Natural killer cell (primary cell): ENCODE data around the gene MAN2A1. TPM values are rescaled to one million over a fixed set of nuclear protein-coding genes. Genes with fewer than 3 reads are reported as not detected.

Experiments used
- ATAC-seq, 3 donors: fragments of 150-1000 bp in 2 of 3; fragments of 200-7000 bp in 1 of 3; cut with Tn5 transposase; 1 replicate in 1 of 3; 2 replicates in 2 of 3; pipeline ENCODE4 v1.10.0; 2021; ENCODE audit warnings: mild to moderate bottlenecking in 2 of 3, moderate library complexity in 2 of 3
- DNase-seq, 2 donors: peaks; one replicate each; pipeline versions ENCODE4 v3.0.0 to v3.0.0-alpha.2; 2013 to 2021; ENCODE audit warnings: mixed read lengths in 1 of 2
- H3K27ac ChIP-seq: one replicate; pipeline ENCODE4 v1.5.1; 2013; ENCODE audit warnings: mild to moderate bottlenecking, low read length
- H3K27me3 ChIP-seq: one replicate; pipeline ENCODE4 v1.6.1; 2013; ENCODE audit warnings: low read length; ENCODE audit not compliant: control insufficient read depth, insufficient read depth
- H3K36me3 ChIP-seq: one replicate; pipeline ENCODE4 v1.6.1; 2013; ENCODE audit warnings: low read length; ENCODE audit not compliant: control insufficient read depth, insufficient read depth
- H3K4me1 ChIP-seq: one replicate; pipeline ENCODE4 v1.6.1; 2013; ENCODE audit warnings: low read length; ENCODE audit not compliant: control insufficient read depth, insufficient read depth
- H3K4me3 ChIP-seq: one replicate; pipeline ENCODE4 v1.5.1; 2013; ENCODE audit warnings: low read length
- H3K9me3 ChIP-seq: one replicate; pipeline ENCODE4 v1.6.1; 2013; ENCODE audit warnings: low read length; ENCODE audit not compliant: control insufficient read depth, insufficient read depth
- H3K27ac Mint-ChIP-seq, 2 donors: one replicate each; pipeline ENCODE4 v1.8.0; 2022; ENCODE audit warnings: mild to moderate bottlenecking in 2 of 2, mixed read lengths in 2 of 2, moderate library complexity in 1 of 2
- H3K27me3 Mint-ChIP-seq, 2 donors: one replicate each; pipeline ENCODE4 v1.8.0; 2022; ENCODE audit warnings: low read depth in 2 of 2, mixed read lengths in 2 of 2
- H3K36me3 Mint-ChIP-seq: one replicate; pipeline ENCODE4 v1.8.0; 2022; ENCODE audit warnings: mixed read lengths
- H3K4me1 Mint-ChIP-seq, 2 donors: one replicate each; pipeline ENCODE4 v1.8.0; 2022; ENCODE audit warnings: mixed read lengths in 2 of 2
- H3K4me3 Mint-ChIP-seq: one replicate; pipeline ENCODE4 v1.8.0; 2022; ENCODE audit warnings: mild to moderate bottlenecking, moderate library complexity, mixed read lengths
- H3K9me3 Mint-ChIP-seq, 2 donors: one replicate each; pipeline ENCODE4 v1.8.0; 2022; ENCODE audit warnings: mixed read lengths in 2 of 2
- WGBS: methylation state at CpG from one replicate; pipeline ENCODE4 v1.1.7; 2013; ENCODE audit warnings: missing lambda C conversion rate; ENCODE audit not compliant: insufficient coverage; 5-methylcytosine and 5-hydroxymethylcytosine counted together
- intact Hi-C: fragments of 100-400 bp; cut with micrococcal nuclease; formaldehyde crosslinking; loops from one replicate; pipeline ENCODE4 v1.14.2; 2022
- total RNA-seq, 4 donors: library from RNA; stranded (reverse); fragments of 120-200 nt in 1 of 4; gene quantifications; one replicate each; pipeline versions ENCODE4 v1.2.3 to v1.2.4, GENCODE V29; 2013 to 2022
- TF ChIP-seq, protein P1 (sequence below): fragments of 200-600 bp; IDR thresholded peaks from one replicate; pipeline ENCODE4 v1.8.0; 2022; ENCODE audit warnings: antibody characterized with exemption

Gene MAN2A1
- total RNA-seq, 3 donors from 2014 or later (not counting 1 experiment from before 2014, with no cell fraction given) = 44.9 to 54.2 (median 50.7) TPM

GRCh38 chr5:109910874-109911273, 221.1 kb downstream of the MAN2A1 start:
- Mint-ChIP-seq H3K4me1 (no peaks in the 10 kb centered on the region), H3K4me3 (no peak overlapping the region), H3K9me3 (no peaks in the 10 kb centered on the region), H3K27ac (no peak overlapping the region), H3K36me3 (no peaks in the 10 kb centered on the region), H3K27me3 (peaks cover 3 to 10% of the 10 kb centered on the region in 2 donors)
- intact Hi-C loops = no loop called here
- Histone ChIP-seq H3K9me3 (no peaks in the 10 kb centered on the region), H3K4me3 (no peak overlapping the region), H3K27me3 (no peaks in the 10 kb centered on the region), H3K36me3 (no peaks in the 10 kb centered on the region), H3K4me1 (no peaks in the 10 kb centered on the region), H3K27ac (no peak overlapping the region)
- ATAC-seq = no peak
- no peak for DNase-seq
- TF ChIP-seq, protein P1, sequence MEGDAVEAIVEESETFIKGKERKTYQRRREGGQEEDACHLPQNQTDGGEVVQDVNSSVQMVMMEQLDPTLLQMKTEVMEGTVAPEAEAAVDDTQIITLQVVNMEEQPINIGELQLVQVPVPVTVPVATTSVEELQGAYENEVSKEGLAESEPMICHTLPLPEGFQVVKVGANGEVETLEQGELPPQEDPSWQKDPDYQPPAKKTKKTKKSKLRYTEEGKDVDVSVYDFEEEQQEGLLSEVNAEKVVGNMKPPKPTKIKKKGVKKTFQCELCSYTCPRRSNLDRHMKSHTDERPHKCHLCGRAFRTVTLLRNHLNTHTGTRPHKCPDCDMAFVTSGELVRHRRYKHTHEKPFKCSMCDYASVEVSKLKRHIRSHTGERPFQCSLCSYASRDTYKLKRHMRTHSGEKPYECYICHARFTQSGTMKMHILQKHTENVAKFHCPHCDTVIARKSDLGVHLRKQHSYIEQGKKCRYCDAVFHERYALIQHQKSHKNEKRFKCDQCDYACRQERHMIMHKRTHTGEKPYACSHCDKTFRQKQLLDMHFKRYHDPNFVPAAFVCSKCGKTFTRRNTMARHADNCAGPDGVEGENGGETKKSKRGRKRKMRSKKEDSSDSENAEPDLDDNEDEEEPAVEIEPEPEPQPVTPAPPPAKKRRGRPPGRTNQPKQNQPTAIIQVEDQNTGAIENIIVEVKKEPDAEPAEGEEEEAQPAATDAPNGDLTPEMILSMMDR = no peak
- 91% methylated on average over 5 of the region's 5 CpGs for WGBS

DNA sequence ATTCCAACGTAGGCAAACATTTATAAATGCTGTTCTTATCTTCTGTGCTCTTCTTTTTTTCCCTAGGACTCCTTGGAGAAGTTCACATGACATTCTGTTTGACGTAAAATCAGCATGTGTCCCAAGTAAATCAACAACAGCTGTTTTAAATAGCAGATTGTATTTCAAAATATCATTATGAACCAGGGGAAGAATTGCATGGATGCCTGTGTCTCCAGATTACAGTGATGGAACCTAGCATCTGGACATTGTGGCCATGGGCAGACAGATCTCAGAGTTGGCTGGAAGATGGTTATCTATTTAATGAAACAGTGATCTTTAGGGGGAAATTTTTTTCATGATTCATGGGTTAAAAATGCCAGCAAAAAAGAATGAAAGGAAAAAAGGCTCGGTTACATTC, 222.0 kb downstream of the MAN2A1 start:
- Mint-ChIP-seq H3K27me3 (peaks cover 2 to 7% of the 10 kb centered on the region in 2 donors), H3K4me1 (no peaks in the 10 kb centered on the region), H3K36me3 (no peaks in the 10 kb centered on the region), H3K4me3 (no peak overlapping the region), H3K27ac (no peak overlapping the region), H3K9me3 (no peaks in the 10 kb centered on the region)
- Histone ChIP-seq H3K36me3 (no peaks in the 10 kb centered on the region), H3K9me3 (no peaks in the 10 kb centered on the region), H3K27me3 (no peaks in the 10 kb centered on the region), H3K27ac (no peak overlapping the region), H3K4me3 (no peak overlapping the region), H3K4me1 (no peaks in the 10 kb centered on the region)
- DNase-seq (no peak), ATAC-seq (no peak)
- intact Hi-C loops = no loop called here
- WGBS = 85% methylated on average over 3 of the region's 3 CpGs
- TF ChIP-seq, protein P1 = no peak

GRCh38 chr5:109914906-109915305, 225.2 kb downstream of the MAN2A1 start:
- Histone ChIP-seq H3K4me3 (no peak overlapping the region), H3K9me3 (no peaks in the 10 kb centered on the region), H3K36me3 (no peaks in the 10 kb centered on the region), H3K4me1 (no peaks in the 10 kb centered on the region), H3K27me3 (no peaks in the 10 kb centered on the region), H3K27ac (no peak overlapping the region)
- no peaks in the 10 kb centered on the region for H3K9me3 Mint-ChIP-seq
- WGBS = 86% methylated on average over 1 of the region's 2 CpGs
- no peaks in the 10 kb centered on the region for H3K36me3 Mint-ChIP-seq
- DNase-seq (no peak), ATAC-seq (no peak)
- TF ChIP-seq, protein P1 = no peak
- H3K4me1 Mint-ChIP-seq = no peaks in the 10 kb centered on the region
- intact Hi-C loops = no loop called here
- no peak overlapping the region for H3K4me3 Mint-ChIP-seq
- H3K27ac Mint-ChIP-seq = no peak overlapping the region
- H3K27me3 Mint-ChIP-seq = no peaks in the 10 kb centered on the region

DNA sequence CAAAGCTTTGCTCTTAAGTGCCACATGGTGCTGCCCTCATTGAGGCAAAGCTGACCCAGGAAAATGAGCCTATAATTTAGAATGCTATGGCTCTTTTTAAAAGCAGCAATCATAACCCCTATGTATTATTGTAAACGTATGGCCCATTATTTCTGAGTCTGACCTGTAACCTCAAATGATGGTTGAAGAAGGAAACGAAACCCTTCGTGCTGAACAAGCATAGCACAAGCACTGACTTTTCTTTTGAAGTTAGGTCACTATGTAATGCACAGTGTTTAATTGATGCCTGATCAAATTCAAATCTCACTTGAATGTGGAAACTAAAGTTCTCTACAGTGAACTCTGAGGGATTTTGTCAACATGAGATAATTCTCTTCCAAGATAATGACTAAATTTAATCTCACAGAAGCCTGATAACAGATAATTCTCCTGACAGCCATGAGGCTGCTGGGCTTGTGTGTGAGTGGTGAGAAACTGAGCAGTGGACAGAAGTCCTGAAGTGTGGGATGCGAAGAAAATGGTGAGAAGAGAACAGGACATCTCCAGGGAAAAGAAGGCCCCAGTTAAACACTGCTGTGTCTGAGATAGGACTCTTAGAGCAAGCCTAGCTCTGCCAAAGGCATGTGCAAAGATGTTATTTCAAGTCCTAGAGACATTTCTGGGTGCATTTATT, 226.9 kb downstream of the MAN2A1 start:
- Histone ChIP-seq H3K36me3 (no peaks in the 10 kb centered on the region), H3K9me3 (no peaks in the 10 kb centered on the region), H3K27me3 (no peaks in the 10 kb centered on the region), H3K4me1 (no peaks in the 10 kb centered on the region), H3K4me3 (no peak overlapping the region), H3K27ac (no peak overlapping the region)
- ATAC-seq (no peak), DNase-seq (no peak)
- Mint-ChIP-seq H3K9me3 (no peaks in the 10 kb centered on the region), H3K4me1 (no peaks in the 10 kb centered on the region), H3K27ac (no peak overlapping the region), H3K36me3 (no peaks in the 10 kb centered on the region), H3K27me3 (no peaks in the 10 kb centered on the region), H3K4me3 (no peak overlapping the region)
- WGBS = 87% methylated on average over 4 of the region's 4 CpGs
- intact Hi-C loops = no loop called here
- TF ChIP-seq, protein P1 = no peak
